ENCODE results near the gene ENOX2.

The ENOX2 gene

GRCh38 chrX:130834830-130835229 lies 68.2 kb downstream of the ENOX2 start:
- no peak overlapping the region for H3K27ac Mint-ChIP-seq
- no peak overlapping the region for H3K4me3 Mint-ChIP-seq
- no peak for TF ChIP-seq CTCF (IDR thresholded peaks at IDR 0.05; ENCODE audit: unreplicated experiment in 3 of 3)
- H3K9me3 Mint-ChIP-seq = no peaks in the 10 kb centered on the region
- H3K36me3 Mint-ChIP-seq (ENCODE audit: low read depth) = no peaks in the 10 kb centered on the region
- peaks cover 37% of the 10 kb centered on the region for H3K4me1 Mint-ChIP-seq
- H3K27me3 Mint-ChIP-seq (ENCODE audit: low read depth) = no peaks in the 10 kb centered on the region

GRCh38 chrX:130834149-130834548 lies 68.9 kb downstream of the ENOX2 start:
- TF ChIP-seq CTCF (IDR thresholded peaks at IDR 0.05; ENCODE audit: unreplicated experiment in 3 of 3) = no peak
- Mint-ChIP-seq H3K36me3 (ENCODE audit: low read depth) (no peaks in the 10 kb centered on the region), H3K4me3 (no peak overlapping the region), H3K9me3 (no peaks in the 10 kb centered on the region), H3K4me1 (peaks cover 37% of the 10 kb centered on the region), H3K27me3 (ENCODE audit: low read depth) (no peaks in the 10 kb centered on the region), H3K27ac (peak overlapping the region in 1 of 3 experiments; percentile 13)

GRCh38 chrX:130831347-130831722 lies 71.7 kb downstream of the ENOX2 start:
- Mint-ChIP-seq H3K27ac (no peak overlapping the region), H3K4me3 (no peak overlapping the region), H3K4me1 (peaks cover 31% of the 10 kb centered on the region), H3K9me3 (no peaks in the 10 kb centered on the region), H3K36me3 (ENCODE audit: low read depth) (no peaks in the 10 kb centered on the region), H3K27me3 (ENCODE audit: low read depth) (no peaks in the 10 kb centered on the region)
- TF ChIP-seq CTCF (IDR thresholded peaks at IDR 0.05; ENCODE audit: unreplicated experiment in 3 of 3) = no peak

GRCh38 chrX:130830599-130831346 lies 72.2 kb downstream of the ENOX2 start:
- H3K9me3 Mint-ChIP-seq = no peaks in the 10 kb centered on the region
- H3K36me3 Mint-ChIP-seq (ENCODE audit: low read depth) = no peaks in the 10 kb centered on the region
- no peak overlapping the region for H3K27ac Mint-ChIP-seq
- no peak overlapping the region for H3K4me3 Mint-ChIP-seq
- H3K4me1 Mint-ChIP-seq = peaks cover 25% of the 10 kb centered on the region
- no peak for TF ChIP-seq CTCF (IDR thresholded peaks at IDR 0.05; ENCODE audit: unreplicated experiment in 3 of 3)
- H3K27me3 Mint-ChIP-seq (ENCODE audit: low read depth) = no peaks in the 10 kb centered on the region

- no peaks in the 10 kb centered on the region for H3K9me3 Mint-ChIP-seq
- H3K36me3 Mint-ChIP-seq (ENCODE audit: low read depth) = no peaks in the 10 kb centered on the region
- H3K4me3 Mint-ChIP-seq = no peak overlapping the region
- no peak for TF ChIP-seq CTCF (IDR thresholded peaks at IDR 0.05; ENCODE audit: unreplicated experiment in 3 of 3)
- H3K4me1 Mint-ChIP-seq = peaks cover 21% of the 10 kb centered on the region
- no peaks in the 10 kb centered on the region for H3K27me3 Mint-ChIP-seq (ENCODE audit: low read depth)
- no peak overlapping the region for H3K27ac Mint-ChIP-seq
Observed at GRCh38 chrX:130829526-130830515, 73.2 kb downstream of the ENOX2 start.
